ENCODE measurements around the gene UTP4. TPM values are rescaled to one million over a fixed set of nuclear protein-coding genes. Genes with fewer than 3 reads are reported as not detected.

The UTP4 gene
- total and polyA plus RNA-seq, 2 donors (not counting 3 experiments of a cell fraction or from before 2014, with no cell fraction given) = 56.1 to 59.5 TPM

GRCh38 chr16:69109486-69110270 lies 22.8 kb upstream of the UTP4 start:
- H3K79me2 ChIP-seq (ENCODE audit: control insufficient read depth, insufficient read depth, low read length) = no peaks in the 10 kb centered on the region
- H3K9ac ChIP-seq (replicated peaks; ENCODE audit: extremely low read depth, insufficient read depth, low read length) = no peak overlapping the region
- H3K36me3 ChIP-seq (ENCODE audit: control insufficient read depth in 2 of 2, extremely low read depth in 1 of 2, insufficient read depth in 2 of 2, low read length in 2 of 2) = peaks cover 0 to 3% of the 10 kb centered on the region in 2 experiments
- dilution Hi-C loops (cut with MboI; ENCODE audit: extremely low pct_ligation_motif_present, low sequenced_read_pairs) (no loop called here), intact Hi-C loops (cut with micrococcal nuclease) (loop anchor here (5.0 kb wide), 1 partner anchor 117 kb away; no protein-coding TSS in a partner anchor)
- H3K4me2 ChIP-seq (ENCODE audit: insufficient read depth, low read length) = no peak overlapping the region
- FAIRE-seq (no peak), DNase-seq (ENCODE audit: low read depth, low spot score) (no peak)
- CTCF ChIA-PET = interaction anchor here (1.0 to 4.2 kb wide), 4 partner anchors 9 to 262 kb away, joined by 3 to 45 read pairs (median 8); no protein-coding TSS in a partner anchor
- POLR2A ChIA-PET = no interaction called here
- H4K20me1 ChIP-seq (replicated peaks; ENCODE audit: control insufficient read depth, extremely low read depth, insufficient read depth, low read length) = no peaks in the 10 kb centered on the region
- no peaks in the 10 kb centered on the region for H3K27me3 ChIP-seq (ENCODE audit: control insufficient read depth in 2 of 2, insufficient read depth in 2 of 2, low read length in 2 of 2)
- H3K4me3 ChIP-seq (replicated peaks in 1 of 3; ENCODE audit: insufficient read depth in 1 of 3, low read depth in 1 of 3, low read length in 3 of 3) = no peak overlapping the region
- no peak overlapping the region for H3K27ac ChIP-seq (ENCODE audit: insufficient read depth, low read depth, low read length)
- BruUV-seq (replicated peaks) = no TSS peak
- H2AFZ ChIP-seq (ENCODE audit: low read depth, low read length) = no peak overlapping the region
- peaks cover 24% of the 10 kb centered on the region for H3K4me1 ChIP-seq (ENCODE audit: control insufficient read depth, extremely low read depth, insufficient read depth, low read length)
- H3K9me1 ChIP-seq (replicated peaks; ENCODE audit: control insufficient read depth, extremely low read depth, insufficient read depth, low read length) = no peaks in the 10 kb centered on the region
- TF ChIP-seq POLR2AphosphoS5 (IDR thresholded peaks at IDR 0.05; ENCODE audit: insufficient read depth, low read depth, low read length) (no peak), JUN (IDR thresholded peaks at IDR 0.05; ENCODE audit: borderline replicate concordance, insufficient read depth, insufficient read length, low read depth) (no peak), MYC (IDR thresholded peaks at IDR 0.05; ENCODE audit: low read depth, low read length) (no peak)
- no peaks in the 10 kb centered on the region for H3K9me3 ChIP-seq (replicated peaks; ENCODE audit: control insufficient read depth, insufficient read depth, low read length)

- intact Hi-C loops (cut with micrococcal nuclease) = no loop called here
- H2AFZ ChIP-seq (ENCODE audit: low read depth, low read length) = no peak overlapping the region
- no peak for DNase-seq (ENCODE audit: low read depth, low spot score)
- BruUV-seq (replicated peaks) = no TSS peak
- CTCF ChIA-PET = interaction anchor here (1.0 to 4.2 kb wide), 3 partner anchors 14 to 410 kb away, joined by 3 to 45 read pairs (median 3); no protein-coding TSS in a partner anchor
- H3K4me3 ChIP-seq (replicated peaks in 1 of 3; ENCODE audit: insufficient read depth in 1 of 3, low read depth in 1 of 3, low read length in 3 of 3) = no peak overlapping the region
- no peak overlapping the region for H3K4me2 ChIP-seq (ENCODE audit: insufficient read depth, low read length)
- H4K20me1 ChIP-seq (replicated peaks; ENCODE audit: control insufficient read depth, extremely low read depth, insufficient read depth, low read length) = no peaks in the 10 kb centered on the region
- TF ChIP-seq MYC (IDR thresholded peaks at IDR 0.05; ENCODE audit: low read depth, low read length) = no peak
- no peak for TF ChIP-seq POLR2AphosphoS5 (IDR thresholded peaks at IDR 0.05; ENCODE audit: insufficient read depth, low read depth, low read length)
- no peak for TF ChIP-seq CTCF (IDR thresholded peaks at IDR 0.05; ENCODE audit: extremely low read depth in 1 of 2, insufficient read depth in 1 of 2, low read depth in 1 of 2, low read length in 2 of 2)
- TF ChIP-seq POLR2A (IDR thresholded peaks at IDR 0.05; ENCODE audit: low read depth, low read length) = no peak
- no peak for TF ChIP-seq GATA2 (IDR thresholded peaks at IDR 0.05; ENCODE audit: insufficient read depth, insufficient read length, low read depth, low read length)
- no peak for TF ChIP-seq FOS (IDR thresholded peaks at IDR 0.05; ENCODE audit: borderline replicate concordance, insufficient read depth, low read length)
- no peak for TF ChIP-seq MAX (IDR thresholded peaks at IDR 0.05; ENCODE audit: insufficient read depth, insufficient read length)
- TF ChIP-seq EZH2 (IDR thresholded peaks at IDR 0.05; ENCODE audit: borderline replicate concordance, low read depth, low read length, severe bottlenecking) = no peak
- TF ChIP-seq JUN (IDR thresholded peaks at IDR 0.05; ENCODE audit: borderline replicate concordance, insufficient read depth, insufficient read length, low read depth) = no peak
- H3K27me3 ChIP-seq (ENCODE audit: control insufficient read depth in 2 of 2, insufficient read depth in 2 of 2, low read length in 2 of 2) = no peaks in the 10 kb centered on the region
- POLR2A ChIA-PET = no interaction called here
- dilution Hi-C loops (cut with MboI; ENCODE audit: extremely low pct_ligation_motif_present, low sequenced_read_pairs) = no loop called here
- no peaks in the 10 kb centered on the region for H3K79me2 ChIP-seq (ENCODE audit: control insufficient read depth, insufficient read depth, low read length)
- peaks cover 21% of the 10 kb centered on the region for H3K4me1 ChIP-seq (ENCODE audit: control insufficient read depth, extremely low read depth, insufficient read depth, low read length)
- H3K9me3 ChIP-seq (replicated peaks; ENCODE audit: control insufficient read depth, insufficient read depth, low read length) = no peaks in the 10 kb centered on the region
- peaks cover 0 to 5% of the 10 kb centered on the region in 2 experiments for H3K36me3 ChIP-seq (ENCODE audit: control insufficient read depth in 2 of 2, extremely low read depth in 1 of 2, insufficient read depth in 2 of 2, low read length in 2 of 2)
- no peaks in the 10 kb centered on the region for H3K9me1 ChIP-seq (replicated peaks; ENCODE audit: control insufficient read depth, extremely low read depth, insufficient read depth, low read length)
- H3K9ac ChIP-seq (replicated peaks; ENCODE audit: extremely low read depth, insufficient read depth, low read length) = no peak overlapping the region
- no peak for FAIRE-seq
- H3K27ac ChIP-seq (ENCODE audit: insufficient read depth, low read depth, low read length) = no peak overlapping the region
These were observed 22.0 kb upstream of the UTP4 start for GRCh38 chr16:69110406-69110805.

Data from endothelial cell of umbilical vein (primary cell).